ENCODE results near the gene APOM. TPM values are rescaled to one million over a fixed set of nuclear protein-coding genes. Genes with fewer than 3 reads are reported as not detected.

APOM gene
- total and polyA plus RNA-seq, 2 donors from 2014 or later, result 4.6 to 154 TPM

- Histone ChIP-seq H3K4me1 (ENCODE audit: control insufficient read depth in 2 of 3, insufficient read depth in 2 of 3, low read depth in 1 of 3, low read length in 3 of 3) (peaks cover 0 to 10% (median 9%) of the 10 kb centered on the region in 3 donors), H3K9me3 (ENCODE audit: control insufficient read depth in 2 of 3, insufficient read depth in 1 of 3, low read length in 3 of 3) (no peaks in the 10 kb centered on the region), H3K4me3 (ENCODE audit: low read length in 3 of 3) (no peak overlapping the region), H3K27ac (ENCODE audit: low read depth in 2 of 2, low read length in 2 of 2) (no peak overlapping the region), H3K27me3 (ENCODE audit: control insufficient read depth, insufficient read depth, low read length) (no peaks in the 10 kb centered on the region), H3K9ac (ENCODE audit: low read length in 3 of 3) (no peak overlapping the region), H3K36me3 (ENCODE audit: control insufficient read depth in 2 of 3, insufficient read depth in 3 of 3, low read length in 3 of 3) (peaks cover 10 to 13% (median 12%) of the 10 kb centered on the region in 3 donors)
- DNase-seq, result no peak
- no peak for TF ChIP-seq CTCF (IDR thresholded peaks at IDR 0.05; ENCODE audit: borderline replicate concordance, extremely low read depth, insufficient read depth)
- FAIRE-seq, result no peak
- intact Hi-C loops (cut with DNase I), result no loop called here
Observed at GRCh38 chr6:31697555-31697954, 41.9 kb downstream of the APOM start.

- H3K27me3 ChIP-seq (ENCODE audit: control insufficient read depth, insufficient read depth, low read length), result no peaks in the 10 kb centered on the region
- intact Hi-C loops (cut with DNase I), result no loop called here
- no peak for TF ChIP-seq CTCF (IDR thresholded peaks at IDR 0.05; ENCODE audit: borderline replicate concordance, extremely low read depth, insufficient read depth)
- peaks cover 3 to 9% (median 4%) of the 10 kb centered on the region in 3 donors for H3K36me3 ChIP-seq (ENCODE audit: control insufficient read depth in 2 of 3, insufficient read depth in 3 of 3, low read length in 3 of 3)
- no peak overlapping the region for H3K4me3 ChIP-seq (ENCODE audit: low read length in 3 of 3)
- FAIRE-seq, result no peak
- no peak for DNase-seq
- no peak overlapping the region for H3K9ac ChIP-seq (ENCODE audit: low read length in 3 of 3)
- H3K4me1 ChIP-seq (ENCODE audit: control insufficient read depth in 2 of 3, insufficient read depth in 2 of 3, low read depth in 1 of 3, low read length in 3 of 3), result peaks cover 0 to 10% (median 9%) of the 10 kb centered on the region in 3 donors
- no peak overlapping the region for H3K27ac ChIP-seq (ENCODE audit: low read depth in 2 of 2, low read length in 2 of 2)
- H3K9me3 ChIP-seq (ENCODE audit: control insufficient read depth in 2 of 3, insufficient read depth in 1 of 3, low read length in 3 of 3), result no peaks in the 10 kb centered on the region
Observed at GRCh38 chr6:31700740-31701401, 45.2 kb downstream of the APOM start.

GRCh38 chr6:31701666-31702404 is 46.1 kb downstream of the APOM start:
- H3K9me3 ChIP-seq (ENCODE audit: control insufficient read depth in 2 of 3, insufficient read depth in 1 of 3, low read length in 3 of 3), result no peaks in the 10 kb centered on the region
- no peak for TF ChIP-seq CTCF (IDR thresholded peaks at IDR 0.05; ENCODE audit: borderline replicate concordance, extremely low read depth, insufficient read depth)
- DNase-seq (peak in 3 of 5 donors; percentile 41 to 74 (median 52)), FAIRE-seq (no peak)
- peaks cover 0 to 10% (median 9%) of the 10 kb centered on the region in 3 donors for H3K4me1 ChIP-seq (ENCODE audit: control insufficient read depth in 2 of 3, insufficient read depth in 2 of 3, low read depth in 1 of 3, low read length in 3 of 3)
- H3K4me3 ChIP-seq (ENCODE audit: low read length in 3 of 3), result peak overlapping the region; percentile 89 to 98 (median 96)
- intact Hi-C loops (cut with DNase I), result no loop called here
- no peaks in the 10 kb centered on the region for H3K27me3 ChIP-seq (ENCODE audit: control insufficient read depth, insufficient read depth, low read length)
- peaks cover 3 to 5% (median 4%) of the 10 kb centered on the region in 3 donors for H3K36me3 ChIP-seq (ENCODE audit: control insufficient read depth in 2 of 3, insufficient read depth in 3 of 3, low read length in 3 of 3)
- H3K9ac ChIP-seq (ENCODE audit: low read length in 3 of 3), result peak overlapping the region; percentile 81 to 96 (median 88)
- H3K27ac ChIP-seq (ENCODE audit: low read depth in 2 of 2, low read length in 2 of 2), result no peak overlapping the region
